Stimulated activated CD4-positive, alpha-beta T cell treated with anti-CD3 and anti-CD28 coated beads, Interleukin-1b, Interleukin-23, amount 100 ng/mL, for 1 hour (primary cell): ENCODE data around the gene FBRSL1.
"Not testable (repeated sequence)": the region's sequence is repeated elsewhere in the genome, so short reads cannot be mapped to it uniquely, and the experiment has no call there.

Experiments used
- DNase-seq, 2 donors: peaks; one replicate each; pipeline ENCODE4 v3.0.0-alpha.2; 2020; ENCODE audit warnings: low read depth in 2 of 2

The FBRSL1 gene

GRCh38 chr12:132471011-132471857 is 18.7 kb upstream of the FBRSL1 start:
- no peak for DNase-seq

DNA sequence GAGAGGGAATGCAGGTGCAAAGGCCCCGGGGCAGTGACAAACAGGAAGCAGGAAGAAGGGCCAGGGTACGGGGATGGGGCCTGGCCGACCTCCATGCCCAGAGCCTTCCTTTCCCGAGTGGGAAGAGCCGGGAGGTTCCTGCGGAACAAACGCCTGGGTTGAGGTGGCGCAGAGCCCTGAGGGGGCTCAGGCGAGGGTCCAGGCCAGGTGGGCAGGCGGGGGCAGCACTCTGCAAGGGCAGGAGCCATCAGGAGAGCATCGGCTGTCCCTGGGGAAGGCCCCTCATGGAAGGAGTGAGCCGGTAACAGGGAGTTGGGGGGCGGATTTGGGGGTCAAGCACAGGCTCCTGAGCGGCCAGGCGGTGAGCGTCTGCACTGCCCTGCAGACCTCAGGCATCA is 18.1 kb upstream of the FBRSL1 start:
- DNase-seq: no peak

DNA sequence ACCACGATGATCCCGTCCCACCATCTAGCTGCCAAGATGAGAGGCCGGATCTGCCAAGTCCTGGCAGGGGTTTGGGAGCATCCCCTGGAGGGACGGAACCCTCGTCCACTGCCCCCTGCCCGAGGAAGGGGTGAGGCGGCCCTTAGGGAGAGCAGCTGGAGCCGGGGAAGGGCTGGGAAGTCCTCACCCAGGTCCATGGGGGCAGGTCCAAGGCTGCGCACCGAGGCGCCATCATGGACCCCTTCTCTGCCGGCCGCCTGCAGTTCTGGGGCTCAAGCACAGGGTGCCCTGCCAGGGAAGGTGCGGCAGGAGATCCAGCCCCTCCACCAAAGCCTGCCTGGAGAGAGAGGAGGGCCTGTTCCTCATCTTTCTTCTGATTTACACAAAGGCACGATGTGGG is 17.6 kb upstream of the FBRSL1 start:
- DNase-seq: no peak

DNA sequence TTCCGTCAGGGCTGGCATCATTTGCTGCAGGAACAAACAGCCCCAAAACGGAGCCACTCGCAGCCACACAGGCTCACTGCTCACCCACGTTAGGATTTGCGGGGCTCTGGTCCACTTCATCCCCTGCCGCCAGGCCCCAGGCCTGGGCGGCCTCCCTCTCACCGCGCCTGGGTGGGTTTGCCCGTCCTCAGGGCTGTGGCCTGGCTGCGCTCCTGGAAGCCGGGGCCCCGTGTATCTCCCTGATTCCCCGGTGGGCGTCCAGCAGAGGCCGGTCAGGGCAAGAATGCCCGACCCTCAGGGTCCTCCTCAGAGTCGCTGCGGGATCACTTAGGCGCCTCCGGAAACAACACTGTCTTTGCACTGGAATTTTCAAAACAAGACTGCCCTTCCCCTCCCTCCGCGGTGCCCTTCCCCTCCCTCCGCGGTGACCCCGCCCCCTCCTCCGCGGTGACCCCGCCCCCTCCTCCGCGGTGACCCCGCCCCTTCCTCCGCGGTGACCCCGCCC is 15.7 kb upstream of the FBRSL1 start:
- DNase-seq: no peak

DNA sequence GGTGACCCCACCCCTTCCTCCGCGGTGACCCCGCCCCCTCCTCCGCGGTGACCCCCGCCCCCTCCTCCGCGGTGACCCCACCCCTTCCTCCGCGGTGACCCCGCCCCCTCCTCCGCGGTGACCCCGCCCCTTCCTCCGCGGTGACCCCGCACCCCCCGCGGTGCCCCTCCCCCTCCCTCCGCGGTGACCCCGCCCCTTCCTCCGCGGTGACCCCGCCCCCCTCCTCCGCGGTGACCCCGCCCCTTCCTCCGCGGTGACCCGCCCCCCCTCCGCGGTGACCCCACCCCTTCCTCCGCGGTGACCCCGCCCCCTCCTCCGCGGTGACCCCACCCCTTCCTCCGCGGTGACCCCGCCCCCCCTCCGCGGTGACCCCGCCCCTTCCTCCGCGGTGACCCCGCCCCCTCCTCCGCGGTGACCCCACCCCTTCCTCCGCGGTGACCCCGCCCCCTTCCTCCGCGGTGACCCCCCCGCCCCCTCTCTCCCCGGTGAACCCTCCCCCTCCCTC is 15.1 kb upstream of the FBRSL1 start:
- DNase-seq: not testable (repeated sequence)

DNA sequence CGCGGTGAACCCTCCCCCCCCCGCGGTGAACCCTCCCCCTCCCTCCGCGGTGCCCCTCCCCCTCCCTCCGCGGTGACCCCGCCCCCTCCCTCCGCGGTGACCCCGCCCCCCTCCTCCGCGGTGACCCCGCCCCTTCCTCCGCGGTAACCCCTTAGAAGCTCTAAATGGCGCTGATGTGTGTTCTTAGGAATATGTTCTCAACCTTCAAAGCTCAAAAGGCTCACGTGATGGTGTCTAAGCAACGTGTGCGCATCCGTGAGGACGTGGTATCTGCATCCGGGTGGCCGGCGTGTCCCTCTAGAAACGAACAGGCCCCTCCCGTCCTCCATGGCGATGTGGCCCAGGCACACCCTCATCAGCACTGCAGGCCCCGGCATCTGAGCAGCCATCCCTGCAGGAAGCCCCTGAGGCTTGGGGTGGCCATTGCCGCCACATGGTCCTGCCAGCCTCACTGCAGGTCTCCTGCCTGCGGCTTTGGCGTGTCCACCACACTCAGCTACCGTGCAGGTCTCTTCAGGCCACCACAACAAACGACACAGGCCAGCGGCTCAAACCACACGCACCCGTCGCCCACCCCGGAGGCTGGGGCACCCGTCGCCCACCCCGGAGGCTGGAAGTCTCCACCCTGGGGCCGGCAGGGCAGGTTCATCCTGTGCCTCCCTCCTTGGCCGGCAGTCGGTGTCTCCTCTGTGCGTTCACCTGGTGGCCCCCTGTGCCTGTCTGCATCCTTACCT is 14.5 kb upstream of the FBRSL1 start:
- DNase-seq: no peak

- DNase-seq: no peak
These were observed 13.9 kb upstream of the FBRSL1 start for GRCh38 chr12:132476038-132476414.

- no peak for DNase-seq
These were observed 13.5 kb upstream of the FBRSL1 start for GRCh38 chr12:132476421-132476820.

GRCh38 chr12:132477017-132477702 is 12.8 kb upstream of the FBRSL1 start:
- DNase-seq: no peak

GRCh38 chr12:132477703-132478432 is 12.1 kb upstream of the FBRSL1 start:
- DNase-seq: no peak

DNA sequence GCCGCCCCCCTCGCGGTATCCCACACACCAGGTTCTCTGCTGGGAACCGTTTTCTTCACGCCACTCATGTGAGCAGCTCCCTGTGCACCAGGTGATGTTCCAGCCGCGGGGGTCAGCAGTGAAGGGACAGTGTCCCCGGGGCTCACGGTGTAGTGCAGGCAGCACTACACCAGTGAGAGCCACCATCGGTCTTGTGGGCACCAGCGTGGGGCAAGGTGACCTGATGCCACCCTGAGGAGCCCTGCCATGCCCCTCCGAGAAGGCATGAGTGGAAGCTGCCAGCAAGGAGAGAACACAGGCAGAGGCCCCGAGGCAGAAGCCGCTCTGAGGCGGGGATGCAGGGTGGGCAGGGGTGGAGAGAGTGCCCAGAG is 11.5 kb upstream of the FBRSL1 start:
- no peak for DNase-seq

DNA sequence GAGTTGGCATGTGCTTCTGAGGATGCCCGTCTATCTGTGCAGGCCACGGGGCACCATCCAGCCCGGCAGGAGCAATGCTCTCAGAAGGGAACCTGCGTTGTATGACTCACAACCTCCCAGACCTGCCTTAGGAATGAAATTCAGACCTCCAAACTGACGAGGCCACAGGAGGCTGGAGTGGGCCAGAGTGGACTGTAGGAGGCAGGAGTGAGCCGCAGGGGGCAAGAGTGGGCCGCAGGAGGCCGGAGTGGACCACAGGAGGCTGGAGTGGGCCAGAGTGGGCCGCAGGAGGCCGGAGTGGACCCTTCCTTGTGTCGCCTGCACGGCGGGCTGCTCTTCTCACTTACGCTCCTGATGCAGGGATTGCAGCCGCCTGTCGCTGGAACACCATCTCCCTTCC is 11.1 kb upstream of the FBRSL1 start:
- DNase-seq: no peak

- no peak for DNase-seq
These were observed 10.7 kb upstream of the FBRSL1 start for GRCh38 chr12:132479291-132479690.

DNA sequence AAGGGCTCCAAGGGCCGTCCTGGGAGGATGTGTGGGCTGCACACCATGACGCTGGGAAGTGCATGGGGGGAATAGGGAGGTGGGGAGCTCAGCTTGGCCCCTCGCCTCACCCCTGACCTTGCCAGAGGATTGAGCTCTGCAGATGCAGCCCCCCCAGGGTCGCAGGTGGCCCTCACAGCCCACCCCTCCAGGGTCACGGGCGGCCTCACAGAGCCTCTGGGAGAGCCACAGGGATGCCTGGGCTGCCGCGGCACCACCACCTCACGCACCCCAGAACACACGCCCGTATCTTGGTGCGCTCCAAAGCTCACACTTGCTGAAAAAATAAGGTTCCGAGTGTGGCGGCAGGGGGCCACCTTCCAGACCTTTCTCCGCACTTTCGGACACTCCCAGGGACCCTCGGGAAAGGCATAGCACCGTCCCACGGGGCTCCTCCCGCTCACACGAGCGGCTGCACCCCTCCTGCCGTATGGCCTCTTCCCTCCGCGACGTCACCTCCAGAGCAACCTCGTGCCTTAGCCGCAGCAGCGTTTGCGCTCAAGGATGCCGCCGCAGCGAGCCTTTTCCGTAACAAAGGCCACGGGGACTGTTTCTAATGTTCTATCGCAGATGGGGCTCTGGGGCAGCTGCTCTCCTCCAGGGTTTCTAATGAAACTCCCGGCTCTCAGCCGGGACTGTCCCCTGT is 9.9 kb upstream of the FBRSL1 start:
- DNase-seq: no peak

DNA sequence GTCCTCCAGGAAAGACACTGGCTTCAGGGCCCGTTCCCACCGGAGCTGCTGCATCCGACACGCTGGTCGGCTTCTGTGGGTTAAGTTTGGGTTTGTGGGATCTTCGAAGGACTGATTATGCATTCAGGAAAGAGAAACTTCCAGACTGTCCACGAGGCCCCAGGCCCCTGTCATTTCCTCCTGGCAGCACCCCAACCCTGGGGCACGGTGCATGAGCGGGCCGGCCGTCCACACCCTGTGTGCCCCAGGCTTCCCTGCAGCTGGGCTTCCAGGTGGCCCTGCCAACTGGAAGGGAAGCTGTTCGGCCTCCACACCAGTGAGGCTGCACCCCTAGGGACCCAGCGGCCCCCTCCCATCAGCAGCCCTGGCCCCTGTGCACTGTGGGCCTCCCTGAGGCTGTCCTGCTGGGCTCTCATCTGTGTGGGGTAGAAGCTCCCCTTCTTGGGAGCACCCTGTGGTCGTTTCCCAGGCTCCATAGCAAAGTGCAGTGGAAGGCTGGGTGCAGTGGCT is 9.3 kb upstream of the FBRSL1 start:
- no peak for DNase-seq

DNA sequence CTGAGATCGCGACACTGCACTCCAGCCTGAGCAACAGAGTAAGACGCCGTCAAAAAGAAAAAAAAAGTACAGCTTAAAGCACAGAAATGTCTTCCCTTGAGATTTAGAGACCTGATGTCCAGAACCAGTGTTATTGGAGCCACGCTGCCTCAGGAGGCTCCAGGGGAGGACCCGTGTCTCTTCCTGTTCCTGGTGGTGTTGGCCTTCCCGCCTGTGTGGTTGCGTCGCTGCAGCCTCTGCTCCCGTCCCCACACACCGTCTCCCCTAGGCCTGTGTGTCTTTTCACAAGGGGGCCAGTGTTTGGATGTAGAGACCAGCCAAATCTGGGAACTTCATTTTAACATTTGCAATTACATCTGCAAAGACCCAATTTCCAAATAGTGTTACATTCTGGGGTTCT is 8.6 kb upstream of the FBRSL1 start:
- no peak for DNase-seq

DNA sequence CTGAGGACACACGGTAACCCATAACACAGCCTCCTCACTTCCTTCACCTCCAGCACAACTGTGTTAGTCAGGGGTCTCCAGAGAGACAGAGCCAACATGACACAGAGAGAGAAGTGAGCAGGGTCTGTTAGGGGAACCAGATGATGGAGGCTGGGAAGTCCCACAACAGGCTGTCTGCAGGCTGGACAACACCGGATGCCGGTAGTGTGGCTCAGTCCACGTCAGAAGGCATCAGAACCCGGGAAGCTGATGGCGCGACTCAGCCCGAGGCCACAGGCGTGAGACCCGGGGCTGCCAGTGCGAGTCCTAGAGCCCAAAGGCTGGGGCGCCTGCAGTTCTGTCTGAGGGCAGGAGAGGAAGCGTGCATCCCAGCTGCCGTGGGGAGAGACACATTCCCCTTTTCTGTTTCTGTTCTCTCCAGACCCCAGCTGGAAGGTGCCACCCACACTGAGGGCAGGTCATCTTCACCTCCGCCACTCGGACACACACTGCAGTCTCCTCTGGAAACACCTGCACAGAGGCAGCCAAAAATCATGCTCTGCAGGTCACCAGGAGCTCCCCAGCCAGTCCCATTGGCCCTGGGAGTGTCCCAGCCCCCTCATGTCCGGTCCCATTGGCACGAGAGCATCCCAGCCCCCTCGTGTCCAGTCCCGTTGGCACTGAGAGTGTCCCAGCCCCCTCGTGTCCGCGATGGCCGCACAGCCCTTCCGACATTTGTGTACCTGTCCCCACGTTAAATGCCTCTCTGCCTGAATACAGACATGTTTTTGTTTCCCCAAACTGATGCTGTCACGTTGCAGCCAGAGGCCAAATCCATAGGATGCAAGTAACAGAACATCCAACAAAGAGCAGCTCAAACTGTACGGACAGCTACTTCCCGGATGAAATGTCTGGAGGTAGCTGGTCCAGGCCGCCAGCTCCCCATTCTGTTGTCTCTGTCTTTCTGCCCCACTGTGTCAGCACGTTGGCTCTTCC is 7.9 kb upstream of the FBRSL1 start:
- no peak for DNase-seq

DNA sequence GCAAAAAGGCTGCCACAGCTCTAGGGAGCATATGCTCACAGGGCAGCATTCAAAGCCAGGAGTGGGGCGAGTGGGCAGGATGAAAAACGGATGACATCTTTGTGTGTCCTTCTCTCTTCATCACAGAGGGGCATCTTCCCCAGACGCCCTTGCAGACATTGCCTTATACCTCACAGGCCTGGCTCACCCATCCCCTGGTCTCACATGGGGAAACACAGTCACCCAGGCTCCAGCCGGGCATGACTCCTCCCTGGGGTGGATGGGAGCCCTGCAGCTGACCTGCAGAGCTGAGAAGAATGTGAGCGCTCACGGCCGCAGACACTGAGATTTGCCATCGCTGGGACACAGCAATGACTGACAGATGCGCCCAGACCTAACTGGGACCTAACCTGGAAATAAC is 7.2 kb upstream of the FBRSL1 start:
- no peak for DNase-seq

DNA sequence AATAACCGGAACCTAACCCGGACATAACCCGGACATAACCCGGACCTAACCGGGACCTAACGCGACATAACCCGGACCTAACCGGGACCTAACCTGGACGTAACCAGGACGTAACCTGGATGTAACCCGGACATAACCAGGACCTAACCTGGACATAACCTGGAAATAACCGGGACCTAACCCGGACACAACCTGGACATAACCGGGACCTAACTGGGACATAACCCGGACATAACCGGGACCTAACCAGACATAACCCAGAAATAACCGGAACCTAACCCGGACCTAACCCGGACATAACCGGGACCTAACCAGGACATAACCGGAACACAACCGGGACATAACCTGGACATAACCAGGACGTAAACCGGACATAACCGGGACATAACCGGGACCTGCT is 6.7 kb upstream of the FBRSL1 start:
- DNase-seq: no peak

GRCh38 chr12:132483612-132484011 is 6.3 kb upstream of the FBRSL1 start:
- no peak for DNase-seq
